Activated T-helper 1 cell treated with anti-CD3 and anti-CD28 coated beads, Interleukin-12 subunit alpha, Interleukin-12 subunit beta, Interleukin-2, Interleukin-4 antibody, amounts not matched to agents 30 ng/mL and 10 ng/mL and 1 ng/mL, durations not matched to agents 14 hours and 24 hours and 36 hours (primary cell): ENCODE data around the gene NME9. TPM values are rescaled to one million over a fixed set of nuclear protein-coding genes. Genes with fewer than 3 reads are reported as not detected.
"Not testable (repeated sequence)": the region's sequence is repeated elsewhere in the genome, so short reads cannot be mapped to it uniquely, and the experiment has no call there.

Experiments used
- DNase-seq: peaks from one replicate; pipeline ENCODE4 v3.0.0; 2021; ENCODE audit warnings: low spot score
- H3K27ac Mint-ChIP-seq: one replicate; pipeline ENCODE4 v1.8.0; 2021; ENCODE audit warnings: mild to moderate bottlenecking, mixed read lengths
- H3K27me3 Mint-ChIP-seq: one replicate; pipeline ENCODE4 v1.8.0; 2022; ENCODE audit warnings: mild to moderate bottlenecking, moderate library complexity, mixed read lengths; ENCODE audit not compliant: insufficient read depth
- H3K36me3 Mint-ChIP-seq: one replicate; pipeline ENCODE4 v1.8.0; 2021; ENCODE audit warnings: low read depth, mixed read lengths
- H3K4me1 Mint-ChIP-seq: one replicate; pipeline ENCODE4 v1.8.0; 2021; ENCODE audit warnings: low read depth, mixed read lengths
- H3K4me3 Mint-ChIP-seq: one replicate; pipeline ENCODE4 v1.8.0; 2021; ENCODE audit warnings: mild to moderate bottlenecking, moderate library complexity, mixed read lengths
- H3K9me3 Mint-ChIP-seq: one replicate; pipeline ENCODE4 v1.8.0; 2021; ENCODE audit warnings: mixed read lengths
- intact Hi-C: fragments of 100-400 bp; cut with micrococcal nuclease; formaldehyde crosslinking; loops from one replicate; pipeline ENCODE4 v1.15.1; 2024
- total RNA-seq: library from RNA; stranded (reverse); gene quantifications from 2 replicates; pipeline ENCODE4 v1.2.3, GENCODE V29; 2022

Gene NME9, protein sequence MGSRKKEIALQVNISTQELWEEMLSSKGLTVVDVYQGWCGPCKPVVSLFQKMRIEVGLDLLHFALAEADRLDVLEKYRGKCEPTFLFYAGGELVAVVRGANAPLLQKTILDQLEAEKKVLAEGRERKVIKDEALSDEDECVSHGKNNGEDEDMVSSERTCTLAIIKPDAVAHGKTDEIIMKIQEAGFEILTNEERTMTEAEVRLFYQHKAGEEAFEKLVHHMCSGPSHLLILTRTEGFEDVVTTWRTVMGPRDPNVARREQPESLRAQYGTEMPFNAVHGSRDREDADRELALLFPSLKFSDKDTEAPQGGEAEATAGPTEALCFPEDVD
- total RNA-seq, result not detected in 2 replicates

DNA sequence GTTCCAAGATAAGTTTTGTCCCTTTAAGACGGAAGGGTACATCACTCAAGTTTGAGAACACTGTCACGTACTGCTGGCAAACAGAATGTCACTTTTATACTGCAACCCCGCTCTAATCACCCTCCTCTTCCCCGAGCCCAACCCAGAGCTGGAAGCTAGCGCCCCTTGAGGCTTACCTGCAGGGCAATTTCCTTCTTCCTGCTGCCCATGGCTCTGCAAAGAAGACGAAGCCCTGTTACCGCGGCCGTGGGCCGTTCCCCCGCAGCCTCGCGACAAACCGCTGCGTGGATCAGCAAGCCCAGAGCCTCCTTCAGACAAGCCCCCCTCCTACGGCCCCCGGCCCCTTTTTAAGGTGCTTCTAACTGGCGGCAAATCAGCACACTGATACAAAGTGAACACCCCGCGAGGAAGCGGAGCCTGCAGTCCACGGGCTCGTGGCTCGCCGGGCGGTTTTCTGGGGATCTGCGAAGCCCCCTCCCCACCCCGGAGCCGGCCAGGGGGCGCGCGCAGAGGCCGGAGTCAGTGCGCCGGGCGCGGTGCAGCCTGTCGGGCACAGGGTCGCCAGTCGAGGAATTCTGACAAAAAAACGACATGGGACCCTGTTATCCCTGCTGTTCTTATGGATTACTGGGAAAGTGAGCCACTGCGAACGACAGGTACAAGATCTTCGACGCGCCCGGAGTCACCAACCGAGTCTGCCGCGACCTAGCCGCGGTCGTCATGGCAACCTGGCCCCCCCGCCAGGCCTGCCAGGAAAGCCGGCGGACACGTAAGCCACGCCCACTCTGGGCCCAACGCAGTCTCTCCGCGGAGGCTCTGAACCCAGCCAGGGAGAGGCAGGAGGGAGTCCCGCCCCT, at the start of gene NME9:
TSS of gene NME9 (minus strand) at position 725 of the 857 bp plus-strand sequence. CDS start at position 209, 516 bp downstream.
- H3K27ac Mint-ChIP-seq, result peak within 1 kb of the TSS; percentile 68

DNA sequence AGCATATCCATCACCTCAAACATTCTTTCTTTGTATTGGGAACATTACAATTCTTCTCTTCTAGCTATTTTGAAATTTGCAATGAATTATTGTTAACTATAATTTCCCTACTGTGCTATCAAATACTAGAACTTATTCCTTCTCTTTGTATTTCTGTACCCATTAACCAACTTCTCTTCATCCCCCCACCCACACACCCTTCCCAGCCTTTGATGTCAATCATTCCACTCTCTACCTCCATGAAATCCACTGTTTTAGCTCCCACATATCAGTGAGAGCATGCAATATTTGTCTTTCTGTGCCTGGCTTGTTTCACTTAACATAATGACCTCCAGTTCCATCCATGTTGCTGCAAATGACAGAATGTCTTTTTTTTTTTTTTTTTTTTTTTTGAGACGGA, 49.3 kb upstream of the NME9 start:
- Mint-ChIP-seq H3K9me3 (no peaks in the 10 kb centered on the region), H3K4me3 (no peak overlapping the region), H3K27me3 (peaks cover 11% of the 10 kb centered on the region), H3K27ac (no peak overlapping the region), H3K4me1 (no peaks in the 10 kb centered on the region), H3K36me3 (peaks cover 2% of the 10 kb centered on the region)
- intact Hi-C loops, result no loop called here
- DNase-seq, result no peak

More for the DNA sequence above, at the start of gene NME9:
- intact Hi-C loops, result loop anchor here (1.0 to 10.0 kb wide), 6 partner anchors 19 to 1015 kb away; partner anchors contain the start of genes ARMC8, CEP70, MRAS and MRPS22
- Mint-ChIP-seq H3K9me3 (no peaks in the 10 kb centered on the region), H3K4me1 (peaks cover 33% of the 10 kb centered on the region), H3K27me3 (peaks cover 2% of the 10 kb centered on the region), H3K36me3 (no peaks in the 10 kb centered on the region), H3K4me3 (peak within 1 kb of the TSS; percentile 87)
- peak; percentile 83 for DNase-seq

DNA sequence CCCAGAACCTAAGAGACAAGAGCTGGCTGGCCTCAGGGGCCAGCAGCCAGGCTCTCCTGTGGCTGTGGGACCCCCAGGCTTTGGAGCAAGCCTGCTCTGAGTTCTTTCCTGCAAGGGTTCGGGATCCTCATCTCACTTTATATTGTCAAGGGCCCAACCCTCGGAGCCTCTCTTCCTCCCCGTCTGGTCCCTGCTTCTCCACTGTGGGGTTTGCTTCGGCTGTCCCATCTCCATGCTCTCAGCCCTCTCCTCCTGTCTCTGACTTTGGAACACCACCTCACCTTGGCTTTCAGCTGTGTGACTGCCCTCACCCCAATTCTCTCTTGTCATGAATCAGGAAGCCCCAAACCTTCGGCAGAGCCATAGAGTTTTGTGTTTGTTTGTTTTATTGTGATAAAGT, 48.7 kb upstream of the NME9 start:
- H3K27me3 Mint-ChIP-seq, result peaks cover 14% of the 10 kb centered on the region

DNA sequence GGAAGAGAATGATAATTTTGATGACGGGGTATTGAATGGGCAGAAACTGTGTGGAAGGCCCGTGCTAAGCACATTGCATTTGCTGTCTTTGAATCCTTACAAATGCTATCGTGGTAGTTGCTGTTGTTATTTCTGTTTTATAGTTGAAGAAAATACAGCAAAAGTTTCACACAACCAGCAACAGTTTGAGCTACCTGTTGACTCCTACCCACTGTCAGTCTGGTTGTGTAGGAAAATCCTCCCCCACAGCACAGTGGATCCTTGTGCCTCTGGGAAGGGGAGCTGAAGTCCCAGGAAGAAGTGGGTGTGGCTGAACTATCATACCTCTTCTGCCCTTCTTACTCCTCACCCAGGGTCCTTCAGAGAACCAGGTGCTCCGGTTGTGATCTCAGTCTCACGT, 48.2 kb upstream of the NME9 start:
- Mint-ChIP-seq H3K9me3 (no peaks in the 10 kb centered on the region), H3K36me3 (peaks cover 2% of the 10 kb centered on the region), H3K27ac (no peak overlapping the region), H3K4me1 (no peaks in the 10 kb centered on the region), H3K4me3 (no peak overlapping the region), H3K27me3 (peaks cover 18% of the 10 kb centered on the region)
- DNase-seq, result no peak
- intact Hi-C loops, result no loop called here

More for the DNA sequence above, 48.7 kb upstream of the NME9 start:
- Mint-ChIP-seq H3K4me1 (no peaks in the 10 kb centered on the region), H3K4me3 (no peak overlapping the region), H3K36me3 (peaks cover 2% of the 10 kb centered on the region), H3K27ac (no peak overlapping the region), H3K9me3 (no peaks in the 10 kb centered on the region)
- intact Hi-C loops, result no loop called here
- no peak for DNase-seq

DNA sequence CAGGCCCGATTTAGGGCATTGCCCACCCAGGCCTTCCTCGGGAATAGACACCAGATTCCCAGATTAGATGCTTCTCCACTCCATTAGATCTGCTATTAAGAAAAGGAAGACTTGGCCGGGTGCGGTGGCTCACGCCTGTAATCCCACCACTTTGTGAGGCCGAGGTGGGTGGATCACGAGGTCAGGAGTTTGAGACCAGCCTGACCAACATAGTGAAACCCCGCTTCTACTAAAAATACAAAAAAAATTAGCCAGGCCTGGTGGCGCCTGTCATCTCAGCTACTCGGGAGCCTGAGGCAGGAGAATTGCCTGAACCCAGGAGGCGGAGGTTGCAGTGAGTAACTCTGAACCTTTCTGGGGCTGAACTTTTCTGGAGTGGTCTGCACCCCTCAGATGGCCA, 47.6 kb upstream of the NME9 start:
- H3K4me1 Mint-ChIP-seq, intact Hi-C loops, H3K9me3 Mint-ChIP-seq, H3K27ac Mint-ChIP-seq, H3K36me3 Mint-ChIP-seq, H3K4me3 Mint-ChIP-seq, DNase-seq: not testable (repeated sequence)
- H3K27me3 Mint-ChIP-seq, result peaks cover 21% of the 10 kb centered on the region

DNA sequence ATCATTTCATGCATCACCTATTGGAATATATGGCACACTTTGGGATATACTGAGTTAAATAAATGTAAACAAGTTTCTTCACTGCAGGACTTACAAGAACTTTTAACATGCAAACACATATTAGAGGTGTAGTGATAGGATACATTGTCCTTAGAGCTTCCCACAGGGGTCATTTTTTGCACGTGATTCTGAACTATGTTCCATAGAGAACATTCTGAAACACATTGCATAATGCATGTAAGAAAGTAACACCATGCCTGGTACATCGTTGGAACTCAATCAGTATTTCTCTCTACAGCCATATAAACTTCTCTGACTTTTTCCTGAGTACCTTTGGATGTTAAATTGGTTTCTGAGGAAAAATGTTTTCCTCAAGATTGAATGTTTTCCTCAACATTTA, 47.0 kb upstream of the NME9 start:
- no peaks in the 10 kb centered on the region for H3K9me3 Mint-ChIP-seq
- peaks cover 21% of the 10 kb centered on the region for H3K27me3 Mint-ChIP-seq
- peaks cover 2% of the 10 kb centered on the region for H3K36me3 Mint-ChIP-seq
- no peak overlapping the region for H3K27ac Mint-ChIP-seq
- H3K4me3 Mint-ChIP-seq, result no peak overlapping the region
- no peak for DNase-seq
- peaks cover 2% of the 10 kb centered on the region for H3K4me1 Mint-ChIP-seq
- intact Hi-C loops, result no loop called here

DNA sequence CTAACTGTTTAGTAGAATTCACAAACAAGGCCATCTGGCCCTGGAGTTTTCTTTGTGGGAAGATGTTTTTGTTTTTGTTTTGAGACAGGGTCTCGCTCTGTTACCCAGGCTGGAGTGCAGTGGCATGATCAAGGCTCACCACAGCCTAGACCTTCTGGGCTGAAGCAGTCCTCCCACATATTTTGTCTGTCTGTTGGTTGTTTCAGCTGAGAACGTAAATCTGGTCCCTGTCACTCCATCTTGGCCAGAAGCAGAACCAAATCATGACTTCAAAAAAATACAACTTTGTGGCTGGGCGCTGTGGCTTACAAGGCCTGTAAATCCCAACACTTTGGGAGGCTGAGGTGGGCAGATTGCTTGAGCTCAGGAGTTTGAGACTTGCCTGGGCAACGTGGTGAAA, 45.8 kb upstream of the NME9 start:
- Mint-ChIP-seq H3K4me3 (no peak overlapping the region), H3K27me3 (peaks cover 25% of the 10 kb centered on the region)
- no peak for DNase-seq

DNA sequence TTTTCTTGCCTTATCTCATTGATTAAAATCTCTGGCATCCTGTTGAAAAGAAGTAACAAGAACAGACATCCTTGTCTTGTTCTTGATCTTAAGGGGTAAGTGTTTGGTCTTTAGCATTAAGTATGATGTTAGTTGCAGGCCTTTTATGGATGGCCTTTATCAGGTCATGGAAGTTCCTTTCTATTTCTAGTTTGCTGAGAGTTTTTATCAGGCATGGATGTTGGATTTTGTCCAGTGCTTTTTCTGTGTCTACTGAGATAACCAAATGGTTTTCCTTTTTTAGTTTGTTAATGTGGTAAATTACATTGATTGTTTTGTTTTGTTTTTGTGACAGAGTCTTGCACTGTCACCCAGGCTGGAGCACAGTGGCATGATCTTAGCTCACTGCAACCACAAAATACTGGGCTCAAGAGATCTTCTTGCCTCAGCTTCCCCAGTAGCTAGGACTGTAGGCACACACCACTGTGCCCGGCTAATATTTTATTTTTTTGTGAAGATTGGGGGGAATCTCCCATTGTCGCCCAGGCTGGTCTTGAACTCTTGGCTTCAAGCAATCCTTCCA, 45.0 kb upstream of the NME9 start:
- DNase-seq, result no peak
- Mint-ChIP-seq H3K9me3 (no peaks in the 10 kb centered on the region), H3K36me3 (peaks cover 2% of the 10 kb centered on the region), H3K4me3 (no peak overlapping the region), H3K27me3 (peaks cover 25% of the 10 kb centered on the region), H3K27ac (no peak overlapping the region), H3K4me1 (peaks cover 10% of the 10 kb centered on the region)
- intact Hi-C loops, result no loop called here

More for the DNA sequence above, 45.8 kb upstream of the NME9 start:
- H3K27ac Mint-ChIP-seq, result no peak overlapping the region
- peaks cover 10% of the 10 kb centered on the region for H3K4me1 Mint-ChIP-seq
- no peaks in the 10 kb centered on the region for H3K9me3 Mint-ChIP-seq
- H3K36me3 Mint-ChIP-seq, result peaks cover 2% of the 10 kb centered on the region
- intact Hi-C loops, result no loop called here

DNA sequence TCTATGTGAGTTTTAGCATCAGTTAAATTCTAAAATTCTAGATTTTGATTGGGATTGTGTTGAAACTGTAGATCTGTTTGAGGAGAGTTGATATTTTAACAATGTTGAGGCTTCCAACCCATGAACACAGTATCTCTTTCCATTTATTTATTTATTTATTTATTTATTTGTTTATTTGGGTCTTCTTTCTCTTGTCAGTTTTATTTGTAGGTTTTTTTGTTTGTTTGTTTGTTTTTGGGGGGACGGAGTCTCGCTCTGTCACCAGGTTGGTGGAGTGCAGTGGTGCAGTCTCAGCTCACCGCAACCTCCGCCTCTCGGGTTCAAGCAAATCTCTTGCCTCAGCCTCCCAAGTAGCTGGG, 44.1 kb upstream of the NME9 start:
- no peaks in the 10 kb centered on the region for H3K9me3 Mint-ChIP-seq
- H3K27me3 Mint-ChIP-seq, result peaks cover 26% of the 10 kb centered on the region
- no peak for DNase-seq
- H3K4me3 Mint-ChIP-seq, result no peak overlapping the region
- H3K27ac Mint-ChIP-seq, result no peak overlapping the region
- H3K4me1 Mint-ChIP-seq, result peaks cover 10% of the 10 kb centered on the region
- intact Hi-C loops, result no loop called here
- H3K36me3 Mint-ChIP-seq, result peaks cover 2% of the 10 kb centered on the region

DNA sequence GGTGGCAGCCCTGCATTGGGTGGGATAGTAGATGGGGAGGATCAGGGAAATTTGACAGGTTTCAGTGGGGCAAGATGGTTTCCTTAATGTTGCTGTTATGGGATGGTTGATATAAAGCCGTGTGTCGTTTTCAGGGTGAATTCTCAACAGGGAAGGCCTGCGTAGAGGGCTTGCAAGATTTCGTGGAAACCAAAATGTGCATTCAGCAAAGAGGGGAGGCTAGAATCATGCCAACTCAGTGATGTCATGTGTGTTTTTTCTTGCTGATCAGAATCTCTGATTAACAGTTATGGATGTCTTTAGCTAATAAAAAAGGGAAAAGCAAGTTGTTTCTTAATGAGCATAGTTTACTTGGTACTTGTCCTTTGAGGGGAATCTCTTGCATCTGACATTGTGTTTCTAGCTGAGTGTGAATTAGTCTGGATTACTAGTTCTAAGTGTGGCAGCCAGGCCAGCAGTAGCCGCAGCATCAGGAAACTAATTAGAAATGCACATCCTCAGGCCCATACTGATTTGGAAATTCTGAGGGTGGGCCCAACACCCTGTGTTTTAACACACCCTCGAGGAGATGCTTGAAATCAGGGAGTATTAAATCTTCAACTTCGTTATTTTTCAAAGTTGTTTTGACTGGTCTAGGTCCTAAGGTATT, 43.6 kb upstream of the NME9 start:
- Mint-ChIP-seq H3K9me3 (no peaks in the 10 kb centered on the region), H3K36me3 (peaks cover 2% of the 10 kb centered on the region), H3K27me3 (peaks cover 22% of the 10 kb centered on the region), H3K4me1 (peaks cover 10% of the 10 kb centered on the region), H3K4me3 (no peak overlapping the region), H3K27ac (no peak overlapping the region)
- intact Hi-C loops, result no loop called here
- no peak for DNase-seq

DNA sequence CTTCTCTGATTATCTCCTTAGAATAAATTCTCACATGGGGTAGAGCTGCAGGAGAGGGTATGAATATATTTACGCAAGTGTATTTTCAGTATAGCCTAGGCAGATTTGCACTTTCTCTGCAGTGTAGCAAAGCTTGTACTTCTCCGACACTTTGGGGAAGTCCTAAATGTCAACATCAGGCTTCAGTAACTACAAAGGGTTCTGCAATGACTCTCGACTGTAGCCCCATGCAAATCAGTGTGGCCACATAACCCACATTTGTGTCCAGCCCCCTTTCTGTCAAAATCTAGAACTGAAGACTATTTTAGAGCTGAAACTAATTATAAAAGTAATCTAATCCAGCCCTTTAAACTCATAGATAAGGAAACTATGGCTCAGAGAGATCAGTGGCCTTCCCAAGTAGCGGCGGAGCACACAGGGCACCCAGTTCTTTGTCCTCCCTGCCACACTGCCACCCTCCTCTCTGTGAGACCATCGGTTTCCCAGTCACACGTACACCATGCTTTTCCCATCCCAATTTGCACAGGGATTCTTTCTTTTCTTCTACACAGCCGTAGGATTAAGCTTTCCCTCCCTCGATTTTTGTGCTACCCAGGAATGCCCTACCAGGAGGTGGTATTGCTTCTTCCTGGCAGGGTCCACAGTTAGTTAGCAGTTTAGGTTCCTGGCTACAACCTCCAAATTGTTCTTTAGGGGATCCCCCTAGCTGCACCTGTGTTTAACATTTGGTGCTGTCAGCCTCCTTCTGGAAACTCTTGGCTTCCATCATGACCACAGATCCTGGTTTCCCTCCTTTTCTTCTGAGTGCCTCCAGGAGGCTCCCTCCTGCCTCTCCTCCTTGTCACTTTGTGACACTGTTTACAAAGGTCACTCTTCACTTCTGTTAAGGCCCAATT, 41.7 kb upstream of the NME9 start:
- Mint-ChIP-seq H3K36me3 (peaks cover 2% of the 10 kb centered on the region), H3K27ac (no peak overlapping the region)
- intact Hi-C loops, result no loop called here

DNA sequence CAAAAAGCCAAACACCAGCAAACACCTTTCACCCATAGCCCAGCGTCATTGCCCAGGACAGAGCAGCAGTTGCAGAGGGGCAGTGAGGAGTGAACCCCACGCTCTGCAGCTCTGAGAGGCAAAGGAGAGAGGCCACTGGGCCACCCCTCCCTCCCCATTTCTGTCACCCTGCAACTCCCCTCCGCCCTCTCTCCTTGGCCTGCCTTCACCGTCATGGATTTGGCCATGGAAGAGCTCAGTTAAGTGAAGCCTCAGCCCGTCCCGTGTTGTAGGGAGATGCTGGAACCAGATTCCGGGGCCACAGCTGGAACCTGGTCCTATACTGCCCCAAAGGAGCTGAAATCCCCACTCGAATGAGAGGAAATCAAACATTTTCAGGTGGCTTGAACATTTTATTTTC, 40.7 kb upstream of the NME9 start:
- Mint-ChIP-seq H3K9me3 (no peaks in the 10 kb centered on the region), H3K27me3 (peaks cover 20% of the 10 kb centered on the region), H3K27ac (no peak overlapping the region), H3K4me3 (no peak overlapping the region), H3K4me1 (peaks cover 10% of the 10 kb centered on the region), H3K36me3 (no peaks in the 10 kb centered on the region)
- intact Hi-C loops, result no loop called here
- DNase-seq, result no peak

More for the DNA sequence above, 41.7 kb upstream of the NME9 start:
- H3K9me3 Mint-ChIP-seq, result no peaks in the 10 kb centered on the region
- peaks cover 10% of the 10 kb centered on the region for H3K4me1 Mint-ChIP-seq
- peaks cover 23% of the 10 kb centered on the region for H3K27me3 Mint-ChIP-seq
- no peak overlapping the region for H3K4me3 Mint-ChIP-seq
- DNase-seq, result no peak
